ENCODE results near the gene TRAF5. TPM values are rescaled to one million over a fixed set of nuclear protein-coding genes. Genes with fewer than 3 reads are reported as not detected.

The TRAF5 gene
- total RNA-seq, 1 donor from 2014 or later, result 2.8 TPM

Other genes with a start within 250 kb of the TRAF5 start
- 1.2 TPM for gene KCNH1, start 192.7 kb upstream of the TRAF5 start, total RNA-seq
- 18.9 TPM for gene RCOR3, start 67.5 kb upstream of the TRAF5 start, total RNA-seq
- not detected for gene RD3, start 165.3 kb downstream of the TRAF5 start, total RNA-seq